Stimulated activated CD8-positive, alpha-beta memory T cell treated with anti-CD3 and anti-CD28 coated beads, Interleukin-7, amount 100 ng/mL, for 4 hours (primary cell): ENCODE measurements around the gene OR8B4.
"Not testable (repeated sequence)": the region's sequence is repeated elsewhere in the genome, so short reads cannot be mapped to it uniquely, and the experiment has no call there.

Experiments
- DNase-seq, 2 donors: peaks; one replicate each; pipeline ENCODE4 v3.0.0-alpha.2; 2020; ENCODE audit warnings: low read depth in 2 of 2

Gene OR8B4, protein sequence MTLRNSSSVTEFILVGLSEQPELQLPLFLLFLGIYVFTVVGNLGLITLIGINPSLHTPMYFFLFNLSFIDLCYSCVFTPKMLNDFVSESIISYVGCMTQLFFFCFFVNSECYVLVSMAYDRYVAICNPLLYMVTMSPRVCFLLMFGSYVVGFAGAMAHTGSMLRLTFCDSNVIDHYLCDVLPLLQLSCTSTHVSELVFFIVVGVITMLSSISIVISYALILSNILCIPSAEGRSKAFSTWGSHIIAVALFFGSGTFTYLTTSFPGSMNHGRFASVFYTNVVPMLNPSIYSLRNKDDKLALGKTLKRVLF

DNA sequence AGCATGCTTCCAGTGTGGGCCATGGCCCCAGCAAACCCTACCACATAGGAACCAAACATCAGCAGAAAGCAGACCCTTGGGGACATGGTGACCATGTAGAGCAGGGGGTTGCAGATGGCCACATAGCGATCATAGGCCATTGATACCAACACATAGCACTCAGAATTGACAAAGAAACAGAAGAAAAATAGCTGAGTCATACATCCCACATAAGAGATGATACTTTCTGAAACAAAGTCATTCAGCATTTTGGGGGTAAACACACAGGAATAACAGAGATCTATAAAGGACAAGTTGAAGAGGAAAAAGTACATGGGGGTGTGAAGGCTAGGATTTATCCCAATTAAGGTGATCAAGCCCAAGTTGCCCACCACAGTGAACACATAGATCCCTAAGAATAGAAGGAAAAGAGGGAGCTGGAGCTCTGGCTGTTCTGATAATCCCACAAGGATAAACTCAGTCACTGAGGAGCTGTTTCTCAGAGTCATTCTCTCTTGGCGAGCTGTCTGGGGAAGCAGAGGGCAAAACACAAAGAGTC, at the start of gene OR8B4:
OR8B4 (minus strand) TSS at position 488 of the 538 bp plus-strand sequence; CDS start at position 488, 0 bp downstream.
- no peak for DNase-seq

DNA sequence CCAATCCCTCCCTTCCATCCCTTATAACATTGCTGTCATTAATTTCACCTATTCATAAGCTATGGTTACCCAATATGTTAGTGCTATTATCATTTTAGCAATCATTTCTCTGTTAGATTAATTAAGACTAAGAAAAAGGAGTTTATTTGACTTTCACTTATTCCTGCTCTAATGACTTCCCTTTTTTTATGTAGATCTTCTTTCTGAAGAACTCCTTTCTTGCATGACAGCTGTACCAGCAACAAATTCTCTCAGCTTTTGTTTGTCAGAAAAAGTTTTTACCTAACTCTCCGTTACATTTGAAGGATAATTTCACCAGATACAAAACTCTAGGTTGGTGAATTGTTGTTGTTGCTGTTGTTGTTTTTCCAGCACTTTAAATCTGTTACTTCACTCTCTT, 49.4 kb upstream of the OR8B4 start:
- DNase-seq, result no peak

DNA sequence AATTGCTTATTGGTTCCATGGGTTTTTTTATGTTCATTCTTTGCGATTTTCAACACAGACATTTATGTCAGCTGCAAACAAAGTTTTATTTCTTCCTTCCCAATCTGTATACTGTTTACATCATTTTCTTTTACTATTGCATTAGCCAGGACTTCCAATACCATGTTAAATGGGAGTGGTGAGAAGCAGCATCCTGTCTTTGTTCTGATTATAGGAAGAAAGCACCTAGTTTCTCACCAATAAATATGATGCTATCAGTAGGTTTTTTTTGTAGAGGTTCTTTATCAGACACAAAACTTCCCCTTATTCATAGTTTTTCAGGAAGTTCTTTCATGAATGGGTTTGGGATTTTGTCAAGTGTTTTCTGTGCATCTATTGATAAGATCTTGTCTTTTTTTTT, 48.8 kb upstream of the OR8B4 start:
- DNase-seq, result no peak

DNA sequence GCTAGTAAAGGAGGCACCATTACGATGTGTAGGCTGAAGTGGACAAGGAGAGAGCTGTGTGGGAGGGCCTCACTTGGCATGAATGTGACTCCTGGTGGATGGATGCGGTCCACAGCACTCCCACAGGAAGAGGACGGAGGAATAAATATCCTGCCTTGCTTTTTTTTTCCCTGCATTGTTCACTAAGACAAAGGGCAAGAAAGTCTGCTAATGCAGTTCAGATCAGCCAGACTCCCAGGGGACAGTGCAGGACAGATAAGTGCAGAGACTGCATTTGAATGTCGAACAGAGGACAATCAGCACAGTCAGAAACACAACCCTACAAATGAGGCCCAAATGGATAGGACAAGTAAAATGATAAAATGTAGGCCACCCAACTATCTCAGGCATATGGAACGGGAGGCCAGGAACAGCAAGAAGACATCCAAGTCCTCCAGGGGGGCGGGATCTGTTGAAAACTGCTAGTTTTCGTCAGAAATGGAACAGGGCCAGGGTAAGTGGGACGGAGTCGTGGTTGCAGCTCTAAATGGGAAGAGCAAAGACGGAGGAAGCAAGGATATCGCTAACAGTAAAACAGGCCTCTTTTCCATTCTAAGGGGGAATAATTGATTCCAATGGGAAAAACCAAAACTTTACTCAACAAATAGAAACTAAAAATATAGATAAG, 46.0 kb upstream of the OR8B4 start:
- no peak for DNase-seq

DNA sequence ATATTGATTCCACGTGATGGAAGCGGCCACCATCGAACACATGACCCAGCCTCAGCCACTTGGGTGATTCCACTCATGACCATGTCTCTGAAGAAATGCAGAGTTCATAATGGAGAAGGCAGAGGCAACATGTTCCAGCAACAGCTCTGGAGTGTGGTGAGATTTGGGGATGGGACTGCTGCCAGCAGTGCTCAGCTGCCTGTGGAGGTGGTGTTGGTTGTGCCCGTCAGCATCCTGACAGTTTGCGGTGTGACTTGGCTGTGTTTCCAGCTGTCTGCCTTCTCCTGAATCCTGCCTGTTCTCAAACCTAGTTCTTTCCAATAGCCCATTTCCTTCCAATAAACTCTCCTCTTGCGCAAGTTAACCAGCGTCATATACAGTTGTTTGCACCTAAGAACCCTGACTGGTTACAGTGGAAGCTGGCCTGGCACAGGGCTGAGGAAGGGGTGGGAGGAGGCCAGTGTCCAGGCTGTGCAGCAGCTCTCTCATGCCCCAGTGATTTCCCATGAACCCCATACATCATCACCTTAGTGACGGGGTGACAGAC, 42.8 kb upstream of the OR8B4 start:
- DNase-seq, result no peak

DNA sequence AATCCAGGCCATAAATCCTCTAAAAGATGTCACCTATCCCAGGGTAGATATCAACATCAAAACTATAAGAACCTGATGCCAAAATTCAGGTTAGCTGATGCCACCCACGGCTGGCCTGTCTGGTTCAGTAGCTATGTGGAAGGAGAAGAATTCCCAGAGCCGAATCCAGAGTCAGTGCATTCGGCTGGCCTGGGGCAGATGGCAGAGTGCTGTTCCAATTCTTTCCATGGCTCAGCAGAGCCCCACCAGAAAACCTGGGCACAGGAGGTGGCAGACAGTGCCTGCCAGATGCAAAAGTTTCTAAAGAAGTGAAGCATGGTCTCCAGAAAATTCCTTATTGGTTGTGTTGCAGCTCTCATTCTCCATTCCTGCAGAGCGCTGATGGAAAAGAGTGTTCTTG, 40.7 kb upstream of the OR8B4 start:
- DNase-seq, result no peak

DNA sequence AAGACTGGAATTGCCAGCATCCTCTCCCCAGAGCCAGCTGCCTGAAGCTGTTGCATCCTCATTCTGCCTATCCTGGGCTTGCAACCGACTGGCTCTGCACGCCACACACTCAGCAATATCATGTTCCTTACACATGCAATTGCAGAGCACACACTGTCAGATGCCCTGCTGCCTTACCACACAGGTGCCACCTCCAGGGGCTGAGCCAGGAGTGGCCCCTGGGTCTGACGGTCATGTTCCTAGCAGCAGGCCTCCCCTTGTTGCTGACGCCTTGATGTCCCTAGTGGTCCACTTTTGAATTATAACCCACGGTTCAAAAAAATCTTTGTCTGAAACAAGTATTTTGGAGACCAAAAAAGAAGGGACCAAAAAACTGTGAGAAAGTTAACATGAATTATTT, 39.3 kb upstream of the OR8B4 start:
- DNase-seq, result no peak

DNA sequence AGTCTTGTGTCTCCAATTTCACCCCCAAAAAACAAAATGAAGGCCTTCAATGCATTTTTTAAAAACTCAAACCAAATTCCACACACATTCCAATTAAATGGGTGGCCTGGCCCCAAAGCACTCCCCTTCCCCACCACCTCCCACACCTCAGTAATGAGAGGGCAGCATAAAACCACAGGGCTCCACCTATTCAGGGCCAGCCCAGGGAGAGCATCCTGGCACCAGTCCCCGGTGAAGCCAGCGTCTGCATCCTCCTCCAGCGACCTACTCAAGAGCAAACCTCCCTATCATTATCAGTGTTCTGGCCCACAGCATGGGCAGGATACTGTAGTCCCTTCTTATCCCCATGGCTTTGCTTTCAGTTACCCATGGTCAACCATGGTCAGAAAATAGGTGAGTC, 38.7 kb upstream of the OR8B4 start:
- DNase-seq, result no peak

DNA sequence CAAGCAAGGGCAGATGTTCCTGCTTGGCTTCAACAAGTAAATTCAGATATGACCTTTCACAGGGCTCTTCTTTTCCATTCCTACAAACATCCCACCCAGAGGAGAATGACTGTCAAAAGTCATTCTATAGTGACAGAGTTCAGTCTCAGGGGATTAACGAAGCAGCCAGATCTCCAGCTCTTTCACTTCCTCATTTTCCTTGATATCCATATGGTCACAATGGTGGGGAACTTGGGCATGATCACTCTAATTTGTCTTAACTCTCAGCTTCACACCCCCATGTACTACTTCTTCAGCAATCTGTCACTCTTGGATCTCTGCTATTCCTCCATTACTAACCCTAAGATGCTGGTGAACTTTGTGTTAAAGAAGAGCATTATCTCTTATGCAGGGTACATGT, 35.8 kb upstream of the OR8B4 start:
- DNase-seq, result no peak

DNA sequence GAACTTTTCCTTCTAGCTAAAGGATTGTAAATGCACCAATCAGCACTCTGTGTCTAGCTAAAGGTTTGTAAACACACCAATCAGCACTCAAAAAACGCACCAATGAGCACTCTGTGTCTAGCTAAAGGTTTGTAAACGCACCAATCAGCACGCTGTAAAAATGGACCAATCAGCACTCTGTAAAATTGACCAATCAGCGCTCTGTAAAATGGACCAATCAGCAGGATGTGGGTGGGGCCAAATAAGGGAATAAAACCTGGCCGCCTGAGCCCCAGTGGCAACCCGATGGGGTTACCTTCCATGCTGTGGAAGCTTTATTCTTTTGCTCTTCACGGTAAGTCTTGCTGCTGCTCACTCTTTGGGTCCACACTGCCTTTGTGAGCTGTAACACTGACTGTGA, 34.7 kb upstream of the OR8B4 start:
- not testable (repeated sequence) for DNase-seq

DNA sequence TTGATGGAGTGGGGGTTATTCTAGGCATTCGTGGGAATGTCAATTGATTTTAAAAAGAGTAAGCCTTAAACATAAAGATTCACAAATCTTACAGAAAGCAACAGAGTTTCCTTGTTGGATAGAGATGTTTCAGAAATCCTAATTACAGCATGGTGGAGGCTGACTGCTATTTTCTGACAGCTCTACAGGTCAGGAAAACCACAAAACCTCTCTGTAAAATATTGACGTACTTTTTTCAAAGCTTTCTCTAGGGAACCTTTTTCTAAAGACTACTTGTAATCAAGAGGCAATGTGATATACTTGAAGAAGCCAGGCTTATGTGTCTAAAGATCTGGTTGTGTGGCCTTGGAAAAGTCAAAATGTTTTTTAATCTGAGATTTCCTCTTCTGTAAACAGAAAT, 29.9 kb upstream of the OR8B4 start:
- no peak for DNase-seq

DNA sequence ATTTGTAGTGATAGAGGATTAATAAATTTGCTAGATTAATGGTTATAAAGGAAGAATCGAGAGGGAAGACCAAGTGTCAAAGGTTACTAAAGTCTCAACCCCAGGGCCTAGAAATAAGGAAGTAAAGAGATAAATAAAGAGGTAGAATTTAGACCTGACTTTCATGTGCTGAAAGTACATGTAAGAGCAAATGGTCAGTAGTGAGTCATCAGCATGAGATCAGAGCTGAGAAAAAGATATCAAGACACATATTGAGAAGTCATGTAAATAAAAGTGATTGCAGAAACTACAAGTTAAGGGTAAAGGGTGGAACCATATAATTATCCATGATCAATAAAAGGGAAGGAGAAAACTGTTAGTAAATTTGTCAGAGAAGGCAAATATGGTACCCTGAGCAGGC, 22.2 kb upstream of the OR8B4 start:
- DNase-seq, result no peak

DNA sequence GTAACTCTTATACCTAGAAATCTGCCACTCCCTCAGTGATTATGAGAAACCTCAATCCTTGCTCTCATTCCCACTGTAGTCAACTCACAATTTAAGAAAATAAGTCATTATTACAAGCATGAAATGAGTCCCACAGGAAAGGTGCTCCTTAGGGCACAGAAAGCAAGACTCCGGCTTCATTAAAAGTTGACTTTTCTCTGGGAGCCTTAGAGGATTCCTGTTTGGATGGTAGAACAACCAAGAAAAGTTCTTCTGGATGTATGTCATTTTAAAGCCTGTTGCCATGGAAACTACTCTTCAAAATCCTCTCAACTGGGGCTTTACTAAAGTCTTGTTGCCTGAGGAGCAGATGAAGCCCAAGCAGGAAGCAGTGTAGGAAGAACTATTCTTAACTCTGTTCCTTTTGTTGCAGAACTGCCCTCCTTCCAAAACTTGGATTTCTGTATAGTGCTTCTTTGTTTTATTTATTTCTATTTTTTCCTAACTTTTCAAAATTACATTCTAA, 21.0 kb upstream of the OR8B4 start, which contains the start of gene OR8B8:
OR8B8 (minus strand) TSS at position 51 of the 505 bp plus-strand sequence. CDS start 4,611 bp downstream, outside the sequence.
- DNase-seq, result no peak

DNA sequence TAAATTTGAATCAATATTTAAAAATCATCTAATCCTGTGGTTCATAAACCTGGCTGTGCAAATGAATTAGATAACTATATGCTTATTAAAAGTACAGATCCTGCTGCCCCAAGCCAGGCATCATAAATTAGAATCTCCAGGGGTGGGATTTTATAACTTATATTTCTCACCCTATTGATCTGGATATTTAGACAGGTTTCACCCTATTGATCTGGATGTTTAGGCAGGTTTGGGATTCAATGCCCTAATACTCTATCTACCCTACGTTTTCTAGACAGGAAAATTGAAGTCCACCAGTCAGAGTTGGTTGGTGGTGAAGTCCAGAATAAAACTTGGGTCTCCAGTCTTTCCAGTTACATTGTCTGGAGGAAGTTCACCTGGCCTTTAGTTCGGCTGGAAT, 18.2 kb upstream of the OR8B4 start:
- DNase-seq, result no peak

DNA sequence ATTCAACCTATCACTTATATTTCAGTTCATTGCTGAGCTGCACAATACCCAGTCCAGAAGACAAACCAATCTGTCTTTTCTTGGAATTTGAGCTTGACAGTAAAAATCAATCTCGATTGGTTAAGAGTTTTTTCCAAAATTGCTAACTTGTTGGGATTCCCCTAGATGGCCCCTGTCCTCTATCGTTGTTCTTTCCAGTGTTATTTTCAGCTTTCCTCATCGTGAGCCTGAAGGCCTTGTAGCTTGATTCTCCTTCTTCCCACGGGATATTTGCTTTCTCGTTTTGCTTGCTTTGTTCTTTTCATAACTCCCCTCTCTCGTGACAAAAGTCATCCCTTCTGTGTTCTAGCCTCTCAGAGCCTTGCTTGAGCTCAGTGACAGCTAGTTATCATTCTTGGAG, 17.8 kb upstream of the OR8B4 start:
- no peak for DNase-seq

DNA sequence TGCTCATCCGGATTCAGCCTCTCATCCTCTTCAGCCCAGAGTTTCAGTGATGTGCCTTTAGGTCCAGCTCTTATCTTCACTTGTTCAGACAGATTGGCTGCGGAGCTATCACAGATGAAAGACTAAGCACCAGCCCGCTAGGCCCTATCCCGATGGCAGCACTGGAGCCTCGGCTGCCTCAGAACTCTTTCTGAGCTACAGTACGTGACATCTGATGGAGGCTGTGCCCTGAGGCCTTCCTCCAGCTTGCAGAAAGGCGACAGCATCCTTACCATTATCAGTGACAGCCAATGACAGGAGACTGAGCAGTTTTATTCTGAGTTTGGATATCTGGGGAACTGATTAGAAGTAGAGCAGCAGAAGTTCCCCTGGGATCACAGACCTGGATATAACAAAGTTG, 16.8 kb upstream of the OR8B4 start:
- DNase-seq, result no peak

DNA sequence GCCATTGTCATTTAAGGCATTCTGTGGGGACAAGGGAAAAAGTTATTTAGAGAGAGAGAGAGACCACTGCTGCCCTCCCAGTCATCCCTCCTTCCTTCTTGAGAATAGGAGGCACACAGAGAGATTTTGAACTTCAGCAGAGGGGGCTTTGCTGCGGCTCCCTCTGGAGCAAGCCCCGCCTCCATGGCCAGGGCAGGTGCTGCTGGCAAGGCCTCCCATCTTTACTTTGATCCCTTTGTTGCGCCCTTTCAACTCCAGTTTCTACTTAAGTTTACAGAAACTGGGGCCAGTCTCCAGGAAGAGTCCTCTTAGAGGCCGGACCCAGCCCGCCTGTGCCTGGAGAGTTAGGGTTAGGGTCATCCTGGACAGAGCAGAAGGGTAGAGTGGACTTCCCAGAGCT, 16.4 kb upstream of the OR8B4 start:
- no peak for DNase-seq

DNA sequence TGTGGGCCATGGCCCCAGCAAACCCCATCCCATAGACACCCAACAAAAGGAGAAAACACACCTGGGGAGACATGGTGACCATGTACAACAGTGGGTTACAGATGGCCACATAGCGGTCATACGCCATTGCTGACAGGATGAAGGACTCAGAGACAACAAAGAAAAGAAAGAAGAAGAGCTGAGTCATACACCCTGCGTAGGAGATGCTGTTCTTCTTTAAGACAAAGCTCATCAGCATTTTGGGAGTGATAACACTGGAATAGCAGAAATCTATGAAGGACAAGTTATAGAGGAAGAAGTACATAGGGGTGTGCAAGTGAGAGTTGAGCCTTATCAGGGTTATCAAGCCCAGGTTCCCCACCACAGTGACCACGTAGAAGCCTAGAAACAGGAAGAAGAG, 15.9 kb upstream of the OR8B4 start:
- no peak for DNase-seq

DNA sequence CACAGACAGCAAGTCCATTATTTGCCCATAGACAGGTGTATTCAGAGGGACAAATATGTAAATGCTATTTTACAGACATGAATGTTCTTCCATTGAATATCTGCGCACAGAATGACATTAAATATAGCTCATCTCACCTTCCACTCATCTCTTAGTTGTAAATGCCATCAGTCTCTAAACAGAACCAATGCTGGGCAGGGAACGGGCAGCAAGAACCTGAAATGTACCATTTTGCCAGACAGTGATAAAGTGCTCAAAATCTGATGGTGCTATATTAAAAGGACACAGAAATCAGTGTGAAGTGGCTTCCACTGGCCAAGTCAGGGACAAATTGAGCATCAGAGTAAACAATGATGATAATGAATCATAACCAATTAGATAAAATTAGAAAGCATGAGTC, 10.0 kb upstream of the OR8B4 start:
- no peak for DNase-seq

DNA sequence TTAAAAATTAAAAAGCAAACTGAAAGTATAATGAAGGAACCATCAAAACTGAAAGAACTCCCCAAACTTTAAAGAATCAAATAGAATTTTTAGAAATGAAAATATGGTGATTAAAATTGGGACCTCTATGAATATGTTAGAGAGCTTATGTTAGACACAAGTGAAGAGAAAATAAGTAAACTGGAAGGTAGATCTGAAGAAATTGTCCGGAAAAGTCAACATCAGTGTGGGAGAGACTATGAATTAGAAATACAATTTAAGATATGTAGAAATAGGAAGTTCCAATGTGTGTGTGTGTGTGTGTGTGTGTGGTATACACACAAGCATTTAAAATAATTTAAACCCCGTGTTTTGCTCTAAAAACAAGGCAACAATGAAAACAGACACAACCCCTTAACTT, 4.9 kb upstream of the OR8B4 start:
- no peak for DNase-seq

DNA sequence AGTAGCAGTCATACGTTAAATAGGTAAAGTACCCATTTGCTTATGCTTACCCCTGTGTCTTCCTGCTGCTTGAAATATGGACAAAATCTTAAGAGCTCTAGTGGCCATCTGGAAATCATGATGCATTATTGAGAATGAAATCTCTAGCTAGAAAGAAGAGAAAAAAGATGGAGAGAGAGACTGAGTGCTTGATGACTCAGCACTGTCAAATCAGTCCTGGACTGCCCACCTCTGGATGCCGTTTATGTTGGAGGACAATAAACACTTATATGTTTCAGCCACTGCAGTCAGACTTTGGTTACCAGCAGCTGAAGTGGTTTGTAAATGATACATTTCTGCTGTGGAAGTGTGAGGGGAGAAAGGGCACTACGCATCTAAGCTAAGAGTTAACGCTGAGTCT, 3.6 kb downstream of the OR8B4 start:
- DNase-seq, result no peak

DNA sequence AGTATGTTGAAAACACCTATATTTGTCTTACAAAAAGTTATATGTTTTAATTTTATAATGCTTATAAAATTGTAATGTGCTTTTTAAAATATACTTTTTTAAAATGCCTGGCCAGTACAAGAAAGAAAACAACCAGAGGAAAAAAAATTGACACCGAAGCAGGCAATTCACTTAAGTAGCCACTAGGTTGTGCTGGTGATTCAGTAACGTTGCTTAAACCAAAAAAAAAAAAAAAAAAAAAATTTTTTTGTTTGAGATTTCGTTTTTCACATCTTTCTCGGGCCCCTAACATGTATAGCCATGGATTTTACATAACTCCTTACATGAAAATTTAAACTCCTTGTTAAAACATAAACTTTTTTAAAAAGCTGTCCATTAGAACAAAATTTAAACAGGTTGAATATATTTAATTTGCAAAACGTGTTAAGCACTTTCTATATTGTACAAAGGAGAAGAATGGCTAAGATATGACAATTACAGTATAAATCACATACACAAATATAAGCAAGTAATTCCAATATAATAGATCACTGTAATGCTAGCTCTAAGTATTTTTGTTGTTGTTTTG, 9.2 kb downstream of the OR8B4 start:
- DNase-seq, result no peak
